Glomerular endothelial cell (primary cell): ENCODE results near the gene PPP2R3A. TPM values are rescaled to one million over a fixed set of nuclear protein-coding genes. Genes with fewer than 3 reads are reported as not detected.
A peak's percentile ranks its signal among the peaks of the same experiment; 100 is the strongest.
"Not testable (repeated sequence)": the region's sequence is repeated elsewhere in the genome, so short reads cannot be mapped to it uniquely, and the experiment has no call there.

Source experiments
- DNase-seq: peaks from one replicate; pipeline ENCODE4 v3.0.0-alpha.2; 2011; ENCODE audit warnings: low read depth, low spot score; ENCODE audit errors: extremely low read depth
- total RNA-seq: library from RNA; depleted of rRNA; stranded (reverse); fragments of >200 nt; gene quantifications from 2 replicates; pipeline ENCODE4 v1.2.3, GENCODE V29; 2015

The PPP2R3A gene
- total RNA-seq, 1 donor from 2014 or later: 15.9 TPM

- DNase-seq: not testable (repeated sequence)
Measured at GRCh38 chr3:136192195-136192594, 226.7 kb downstream of the PPP2R3A start.

GRCh38 chr3:136192831-136193230 lies 227.3 kb downstream of the PPP2R3A start:
- no peak for DNase-seq

- no peak for DNase-seq
Measured at GRCh38 chr3:136193278-136194054, 227.9 kb downstream of the PPP2R3A start.

GRCh38 chr3:136194409-136195257 lies 229.1 kb downstream of the PPP2R3A start:
- DNase-seq: no peak

- no peak for DNase-seq
Measured at GRCh38 chr3:136195258-136196063, 229.9 kb downstream of the PPP2R3A start.

GRCh38 chr3:136196064-136196400 lies 230.5 kb downstream of the PPP2R3A start, which contains the start of gene MSL2:
MSL2 (minus strand) TSS chr3:136196335; CDS start chr3:136195113, 1,222 bp downstream.
- DNase-seq: no peak

- peak; percentile 98 for DNase-seq
Measured at GRCh38 chr3:136196401-136197158, 231.1 kb downstream of the PPP2R3A start.

GRCh38 chr3:136197159-136197793 lies 231.7 kb downstream of the PPP2R3A start:
- no peak for DNase-seq

Other genes starting within 250 kb of the PPP2R3A start
- gene MSL2, start 230.6 kb downstream of the PPP2R3A start, total RNA-seq: 22.6 and 25.6 TPM in 2 replicates